ENCODE measurements around the gene TEDDM1.
"Not testable (repeated sequence)": the region's sequence is repeated elsewhere in the genome, so short reads cannot be mapped to it uniquely, and the experiment has no call there.

The TEDDM1 gene, protein sequence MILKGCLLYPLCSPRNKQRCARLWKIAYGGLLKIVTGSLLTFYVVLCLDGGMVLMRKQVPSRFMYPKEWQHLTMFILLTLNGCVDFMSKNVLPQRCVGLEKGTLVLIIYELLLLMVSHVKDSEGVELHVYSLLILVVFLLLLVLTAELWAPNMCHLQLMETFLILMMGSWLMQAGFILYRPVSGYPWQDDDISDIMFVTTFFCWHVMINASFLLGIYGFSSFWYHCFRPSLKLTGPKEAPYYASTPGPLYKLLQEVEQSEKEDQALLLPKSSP

DNA sequence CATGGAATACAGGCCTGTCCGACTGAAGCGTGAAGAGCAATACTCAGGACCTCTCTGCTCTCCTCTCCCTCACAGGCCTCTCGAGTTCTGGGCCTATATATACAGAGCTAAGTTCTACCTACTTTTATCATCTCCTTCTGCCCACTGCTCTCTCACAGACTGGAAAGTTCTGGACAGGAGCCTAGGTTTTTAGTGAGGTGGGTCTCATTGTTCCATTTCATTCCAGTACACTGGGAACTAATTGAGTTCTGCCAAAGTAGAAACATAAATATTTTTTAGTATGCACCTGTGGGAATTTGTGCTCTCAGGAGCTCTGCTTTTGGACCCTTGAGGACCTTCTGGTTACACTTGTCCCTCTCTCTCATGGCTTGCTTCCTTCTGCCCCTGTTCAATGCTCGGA lies at the start of gene TEDDM1:
TSS of gene TEDDM1 (minus strand) at position 101 of the 400 bp plus-strand sequence. CDS start 182 bp downstream, outside the sequence.
- TF ChIP-seq, protein P1, sequence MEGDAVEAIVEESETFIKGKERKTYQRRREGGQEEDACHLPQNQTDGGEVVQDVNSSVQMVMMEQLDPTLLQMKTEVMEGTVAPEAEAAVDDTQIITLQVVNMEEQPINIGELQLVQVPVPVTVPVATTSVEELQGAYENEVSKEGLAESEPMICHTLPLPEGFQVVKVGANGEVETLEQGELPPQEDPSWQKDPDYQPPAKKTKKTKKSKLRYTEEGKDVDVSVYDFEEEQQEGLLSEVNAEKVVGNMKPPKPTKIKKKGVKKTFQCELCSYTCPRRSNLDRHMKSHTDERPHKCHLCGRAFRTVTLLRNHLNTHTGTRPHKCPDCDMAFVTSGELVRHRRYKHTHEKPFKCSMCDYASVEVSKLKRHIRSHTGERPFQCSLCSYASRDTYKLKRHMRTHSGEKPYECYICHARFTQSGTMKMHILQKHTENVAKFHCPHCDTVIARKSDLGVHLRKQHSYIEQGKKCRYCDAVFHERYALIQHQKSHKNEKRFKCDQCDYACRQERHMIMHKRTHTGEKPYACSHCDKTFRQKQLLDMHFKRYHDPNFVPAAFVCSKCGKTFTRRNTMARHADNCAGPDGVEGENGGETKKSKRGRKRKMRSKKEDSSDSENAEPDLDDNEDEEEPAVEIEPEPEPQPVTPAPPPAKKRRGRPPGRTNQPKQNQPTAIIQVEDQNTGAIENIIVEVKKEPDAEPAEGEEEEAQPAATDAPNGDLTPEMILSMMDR (IDR thresholded peaks at IDR 0.05; ENCODE audit: low read depth, low read length, missing control alignments), result no peak
- no peak for DNase-seq (ENCODE audit: low read depth)
- in situ Hi-C loops (cut with HindIII; ENCODE audit: low sequenced_read_pairs), result no loop called here
- no peak within 1 kb of the TSS for H3K4me3 ChIP-seq (ENCODE audit: low read depth, low read length)

DNA sequence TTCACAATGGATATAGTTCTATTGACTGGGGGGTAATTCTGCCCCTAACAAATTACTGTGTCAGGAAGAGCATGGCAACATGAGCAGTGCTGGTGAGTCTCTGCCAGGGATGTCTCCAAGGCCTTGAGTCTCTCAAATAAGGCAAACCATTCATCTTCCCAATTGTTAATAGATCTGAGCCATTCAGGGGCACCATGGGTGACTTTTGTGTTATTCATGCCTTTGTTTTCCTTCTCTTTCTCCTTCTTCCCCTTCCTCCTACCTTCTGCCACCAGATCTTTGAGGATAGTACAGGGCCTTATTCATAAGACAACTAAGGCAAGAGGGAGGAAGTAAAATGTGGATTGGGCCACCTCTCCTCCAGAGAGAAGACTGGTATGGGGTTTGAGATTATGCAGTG lies 49.6 kb upstream of the TEDDM1 start, which contains the start of gene RGSL1:
TSS of gene RGSL1 (plus strand) at position 60 of the 400 bp plus-strand sequence. CDS start at position 80, 20 bp downstream.
- H3K4me3 ChIP-seq (ENCODE audit: low read depth, low read length), result no peak within 1 kb of the TSS
- no peak for DNase-seq (ENCODE audit: low read depth)
- TF ChIP-seq, protein P1 (IDR thresholded peaks at IDR 0.05; ENCODE audit: low read depth, low read length, missing control alignments), result no peak
- in situ Hi-C loops (cut with HindIII; ENCODE audit: low sequenced_read_pairs), result no loop called here

DNA sequence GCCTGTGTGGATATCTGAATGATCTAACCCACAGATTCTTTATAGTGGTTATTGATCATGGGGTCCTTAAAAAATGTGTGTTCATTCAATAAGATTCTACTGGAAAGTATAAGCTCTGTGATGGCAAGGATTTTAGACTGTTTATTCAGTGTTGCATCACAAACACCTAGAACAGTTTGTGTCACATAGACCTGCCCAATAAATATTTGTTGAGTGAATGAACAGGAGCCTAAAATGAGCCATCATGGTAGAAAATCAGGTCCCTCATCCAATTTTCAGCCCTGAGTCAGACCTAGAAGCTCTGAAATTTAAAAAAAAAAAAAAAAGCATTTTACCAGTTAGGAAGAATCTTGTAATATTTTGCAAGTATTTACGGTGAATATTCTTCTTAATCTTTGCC lies 47.2 kb upstream of the TEDDM1 start:
- no peak for DNase-seq (ENCODE audit: low read depth)
- TF ChIP-seq, protein P1 (IDR thresholded peaks at IDR 0.05; ENCODE audit: low read depth, low read length, missing control alignments), result no peak
- in situ Hi-C loops (cut with HindIII; ENCODE audit: low sequenced_read_pairs), result no loop called here
- H3K4me3 ChIP-seq (ENCODE audit: low read depth, low read length), result no peak overlapping the region

DNA sequence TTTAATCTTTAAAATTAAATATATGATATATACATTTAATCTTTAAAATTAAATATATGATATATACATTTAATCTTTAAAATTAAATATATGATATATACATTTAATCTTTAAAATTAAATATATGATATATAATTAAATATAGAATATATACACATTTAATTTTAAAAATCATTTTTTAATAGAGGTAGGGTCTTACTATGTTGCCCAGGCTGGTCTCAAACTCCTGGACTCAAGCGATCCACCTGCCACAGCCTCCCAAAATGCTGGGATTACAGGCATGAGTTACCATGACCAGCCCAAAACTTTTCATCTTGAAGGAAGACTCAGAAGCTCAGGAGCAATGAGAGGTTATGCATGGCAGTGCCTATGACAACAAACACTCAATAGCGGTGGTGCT lies 46.7 kb upstream of the TEDDM1 start:
- H3K4me3 ChIP-seq (ENCODE audit: low read depth, low read length); in situ Hi-C loops (cut with HindIII; ENCODE audit: low sequenced_read_pairs); DNase-seq (ENCODE audit: low read depth): not testable (repeated sequence)

DNA sequence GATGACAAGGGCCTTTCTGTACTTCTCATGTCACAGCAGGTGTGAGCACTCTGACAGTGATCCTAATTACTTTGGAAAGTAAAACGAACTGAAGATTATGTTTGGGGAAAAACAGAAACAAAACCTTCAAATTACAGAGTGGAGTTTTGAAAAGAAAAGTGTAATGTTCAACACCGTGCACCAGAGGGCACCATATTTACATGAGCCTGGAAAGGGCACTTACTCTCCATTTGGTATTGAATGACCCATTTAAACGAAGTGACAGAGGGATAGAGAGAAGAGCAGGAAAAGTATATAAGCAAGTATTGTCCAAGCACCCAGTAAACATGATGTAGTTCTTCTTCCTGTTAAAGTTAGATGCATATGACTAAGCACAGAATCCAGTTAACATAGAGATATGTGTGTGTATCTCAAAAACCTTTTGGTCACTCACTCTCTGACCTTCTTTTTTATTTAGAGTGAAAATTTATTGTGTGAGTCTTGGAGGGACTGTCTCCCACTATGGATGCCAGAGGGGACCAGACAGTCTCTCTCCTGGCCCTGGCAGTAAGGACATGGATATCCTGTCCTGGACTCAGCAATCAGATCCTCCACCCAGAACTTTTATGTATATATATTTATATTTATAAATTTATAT lies 45.7 kb upstream of the TEDDM1 start:
- H3K4me3 ChIP-seq (ENCODE audit: low read depth, low read length), result no peak overlapping the region
- TF ChIP-seq, protein P1 (IDR thresholded peaks at IDR 0.05; ENCODE audit: low read depth, low read length, missing control alignments), result peak; percentile 55
- in situ Hi-C loops (cut with HindIII; ENCODE audit: low sequenced_read_pairs), result no loop called here
- DNase-seq (ENCODE audit: low read depth), result no peak

DNA sequence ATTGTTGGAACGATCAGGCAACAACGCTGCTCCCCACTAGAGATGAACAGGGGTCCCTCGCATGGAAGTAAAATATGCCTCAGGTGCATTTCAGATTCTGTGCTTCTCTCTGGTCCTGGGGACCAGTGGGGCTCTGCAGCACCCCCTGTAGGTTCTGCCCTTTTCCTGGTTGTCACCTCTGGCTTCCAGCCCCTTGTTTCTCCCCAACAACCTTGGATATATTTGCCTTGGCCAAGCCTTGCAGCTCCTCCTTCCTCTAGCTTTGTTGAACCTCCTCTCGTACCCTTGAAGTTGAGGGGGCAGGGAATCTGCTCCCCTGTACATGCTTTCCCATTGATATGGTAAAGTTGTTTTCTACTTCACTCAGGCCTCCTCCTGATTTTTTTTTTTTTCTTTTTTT lies 44.0 kb upstream of the TEDDM1 start:
- no peak overlapping the region for H3K4me3 ChIP-seq (ENCODE audit: low read depth, low read length)
- no peak for DNase-seq (ENCODE audit: low read depth)
- TF ChIP-seq, protein P1 (IDR thresholded peaks at IDR 0.05; ENCODE audit: low read depth, low read length, missing control alignments), result no peak
- in situ Hi-C loops (cut with HindIII; ENCODE audit: low sequenced_read_pairs), result no loop called here

DNA sequence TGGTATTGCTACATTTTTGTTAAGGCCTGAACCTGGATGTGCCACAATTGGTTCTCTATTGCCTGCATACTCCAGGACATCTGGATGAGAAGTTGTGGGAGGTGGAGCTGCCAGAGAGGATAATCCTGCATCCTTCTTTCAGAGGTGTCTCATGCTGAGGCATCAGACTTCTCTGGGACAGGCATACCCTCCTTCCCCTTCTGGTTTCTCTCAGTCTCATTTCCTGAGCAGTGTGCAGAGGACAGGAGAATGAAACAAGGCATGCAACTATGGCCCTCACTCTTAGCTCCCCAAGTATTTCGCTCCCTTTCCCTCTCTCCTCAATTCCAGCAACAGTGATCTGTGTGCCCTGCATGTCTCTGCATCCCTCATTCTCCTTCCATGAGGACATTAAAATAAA lies 41.9 kb upstream of the TEDDM1 start:
- in situ Hi-C loops (cut with HindIII; ENCODE audit: low sequenced_read_pairs), result no loop called here
- DNase-seq (ENCODE audit: low read depth), result no peak
- TF ChIP-seq, protein P1 (IDR thresholded peaks at IDR 0.05; ENCODE audit: low read depth, low read length, missing control alignments), result no peak

More for the DNA sequence above, 41.9 kb upstream of the TEDDM1 start:
- H3K4me3 ChIP-seq (ENCODE audit: low read depth, low read length), result no peak overlapping the region

Data from astrocyte of the cerebellum (primary cell).